ENCODE results near the gene CYP26A1. TPM values are rescaled to one million over a fixed set of nuclear protein-coding genes. Genes with fewer than 3 reads are reported as not detected.

CYP26A1 gene
- total and polyA plus RNA-seq, 2 donors (not counting 1 experiment from before 2014, with no cell fraction given) = under 0.01 TPM; not detected in 1

- H3K9me3 ChIP-seq (ENCODE audit: control insufficient read depth, insufficient read depth, low read depth, low read length) = no peaks in the 10 kb centered on the region
- peak overlapping the region in 1 of 4 experiments; percentile 35 for H3K4me3 ChIP-seq (replicated peaks in 1 of 4; ENCODE audit: control extremely low read depth in 1 of 4, insufficient read depth in 1 of 4, low read depth in 3 of 4, low read length in 4 of 4)
- H3K9ac ChIP-seq (ENCODE audit: insufficient read depth, low read length) = no peak overlapping the region
- H4K20me1 ChIP-seq (ENCODE audit: control insufficient read depth, extremely low read depth, insufficient read depth, low read length) = no peaks in the 10 kb centered on the region
- H2AFZ ChIP-seq (ENCODE audit: low read length) = no peak overlapping the region
- TF ChIP-seq CTCF (conservative IDR thresholded peaks at IDR 0.05 in 1 of 2, IDR thresholded peaks at IDR 0.05 in 1 of 2; ENCODE audit: low read depth in 1 of 2, low read length in 2 of 2) (no peak), EZH2 (IDR thresholded peaks at IDR 0.05; ENCODE audit: low read length, missing control alignments) (peak; percentile 80)
- no peak overlapping the region for H3K27ac ChIP-seq (ENCODE audit: insufficient read depth, low read length)
- H3K36me3 ChIP-seq (ENCODE audit: control insufficient read depth, insufficient read depth, low read length) = no peaks in the 10 kb centered on the region
- peaks cover 59% of the 10 kb centered on the region for H3K27me3 ChIP-seq (ENCODE audit: control insufficient read depth, insufficient read depth, low read length)
- no peaks in the 10 kb centered on the region for H3K4me1 ChIP-seq (ENCODE audit: control insufficient read depth, extremely low read depth, insufficient read depth, low read length)
- H3K4me2 ChIP-seq (ENCODE audit: extremely low read depth, insufficient read depth, low read length) = no peak overlapping the region
- H3K79me2 ChIP-seq (ENCODE audit: control insufficient read depth, insufficient read depth, low read length) = no peaks in the 10 kb centered on the region
- no peak for DNase-seq (ENCODE audit: low read depth in 2 of 2)
These were observed 767 bp upstream of the CYP26A1 start for GRCh38 chr10:93072713-93073538.

GRCh38 chr10:93074147-93074596 lies 479 bp downstream of the CYP26A1 start:
- no peak for TF ChIP-seq CTCF (conservative IDR thresholded peaks at IDR 0.05 in 1 of 2, IDR thresholded peaks at IDR 0.05 in 1 of 2; ENCODE audit: low read depth in 1 of 2, low read length in 2 of 2)
- peak; percentile 84 for TF ChIP-seq EZH2 (IDR thresholded peaks at IDR 0.05; ENCODE audit: low read length, missing control alignments)
- H3K9ac ChIP-seq (ENCODE audit: insufficient read depth, low read length) = no peak overlapping the region
- H3K4me2 ChIP-seq (ENCODE audit: extremely low read depth, insufficient read depth, low read length) = no peak overlapping the region
- no peaks in the 10 kb centered on the region for H3K36me3 ChIP-seq (ENCODE audit: control insufficient read depth, insufficient read depth, low read length)
- H3K27ac ChIP-seq (ENCODE audit: insufficient read depth, low read length) = no peak overlapping the region
- DNase-seq (ENCODE audit: low read depth in 2 of 2) = no peak
- no peak overlapping the region for H2AFZ ChIP-seq (ENCODE audit: low read length)
- H3K4me3 ChIP-seq (replicated peaks in 1 of 4; ENCODE audit: control extremely low read depth in 1 of 4, insufficient read depth in 1 of 4, low read depth in 3 of 4, low read length in 4 of 4) = peak overlapping the region in 1 of 4 experiments; percentile 35
- H3K79me2 ChIP-seq (ENCODE audit: control insufficient read depth, insufficient read depth, low read length) = no peaks in the 10 kb centered on the region
- H3K4me1 ChIP-seq (ENCODE audit: control insufficient read depth, extremely low read depth, insufficient read depth, low read length) = no peaks in the 10 kb centered on the region
- peaks cover 49% of the 10 kb centered on the region for H3K27me3 ChIP-seq (ENCODE audit: control insufficient read depth, insufficient read depth, low read length)
- H4K20me1 ChIP-seq (ENCODE audit: control insufficient read depth, extremely low read depth, insufficient read depth, low read length) = no peaks in the 10 kb centered on the region
- H3K9me3 ChIP-seq (ENCODE audit: control insufficient read depth, insufficient read depth, low read depth, low read length) = no peaks in the 10 kb centered on the region

- no peak for DNase-seq (ENCODE audit: low read depth in 2 of 2)
- no peak overlapping the region for H3K4me2 ChIP-seq (ENCODE audit: extremely low read depth, insufficient read depth, low read length)
These were observed 1.1 kb downstream of the CYP26A1 start for GRCh38 chr10:93074597-93075368.

More at GRCh38 chr10:93074597-93075368, 1.1 kb downstream of the CYP26A1 start:
- no peak overlapping the region for H3K4me3 ChIP-seq (replicated peaks in 1 of 4; ENCODE audit: control extremely low read depth in 1 of 4, insufficient read depth in 1 of 4, low read depth in 3 of 4, low read length in 4 of 4)
- H3K4me1 ChIP-seq (ENCODE audit: control insufficient read depth, extremely low read depth, insufficient read depth, low read length) = no peaks in the 10 kb centered on the region
- H3K9me3 ChIP-seq (ENCODE audit: control insufficient read depth, insufficient read depth, low read depth, low read length) = no peaks in the 10 kb centered on the region
- H3K27me3 ChIP-seq (ENCODE audit: control insufficient read depth, insufficient read depth, low read length) = peaks cover 49% of the 10 kb centered on the region
- no peak overlapping the region for H3K27ac ChIP-seq (ENCODE audit: insufficient read depth, low read length)
- H3K9ac ChIP-seq (ENCODE audit: insufficient read depth, low read length) = no peak overlapping the region
- H2AFZ ChIP-seq (ENCODE audit: low read length) = no peak overlapping the region
- H3K79me2 ChIP-seq (ENCODE audit: control insufficient read depth, insufficient read depth, low read length) = no peaks in the 10 kb centered on the region
- TF ChIP-seq EZH2 (IDR thresholded peaks at IDR 0.05; ENCODE audit: low read length, missing control alignments) (peak; percentile 94), CTCF (conservative IDR thresholded peaks at IDR 0.05 in 1 of 2, IDR thresholded peaks at IDR 0.05 in 1 of 2; ENCODE audit: low read depth in 1 of 2, low read length in 2 of 2) (no peak)
- no peaks in the 10 kb centered on the region for H4K20me1 ChIP-seq (ENCODE audit: control insufficient read depth, extremely low read depth, insufficient read depth, low read length)
- H3K36me3 ChIP-seq (ENCODE audit: control insufficient read depth, insufficient read depth, low read length) = no peaks in the 10 kb centered on the region

All from fibroblast of lung (primary cell).